CD14-positive monocyte (primary cell): ENCODE results near the gene CDKAL1. TPM values are rescaled to one million over a fixed set of nuclear protein-coding genes. Genes with fewer than 3 reads are reported as not detected.

ENCODE experiments used
- DNase-seq, 3 donors: peaks; one replicate each; pipeline ENCODE4 v3.0.0-alpha.2; 2011 to 2022
- H2AFZ ChIP-seq: 2 replicates; pipeline ENCODE4 v1.6.0; 2012; ENCODE audit warnings: mild to moderate bottlenecking, low read depth, low read length, inconsistent platforms; ENCODE audit not compliant: insufficient read depth, poor library complexity, severe bottlenecking
- H3K27ac ChIP-seq, 2 donors: 1 replicate in 1 of 2; 2 replicates in 1 of 2; pipeline ENCODE4 v1.5.1; 2012 to 2013; ENCODE audit warnings: low read length in 2 of 2, control low read depth in 1 of 2, inconsistent platforms in 1 of 2, low read depth in 1 of 2, mild to moderate bottlenecking in 1 of 2
- H3K27me3 ChIP-seq, 2 donors: one replicate each; pipeline versions ENCODE4 v1.6.0 to v1.6.1; 2011 to 2013; ENCODE audit warnings: low read length in 2 of 2; ENCODE audit not compliant: control insufficient read depth in 2 of 2, insufficient read depth in 2 of 2
- H3K36me3 ChIP-seq, 2 donors: replicated peaks in 1 of 2; 1 replicate in 1 of 2; 2 replicates in 1 of 2; pipeline versions ENCODE4 v1.5.1 to v1.6.1; 2012 to 2013; ENCODE audit warnings: low read length in 2 of 2, control low read depth in 1 of 2, inconsistent platforms in 1 of 2, mild to moderate bottlenecking in 1 of 2; ENCODE audit not compliant: insufficient read depth in 2 of 2, control insufficient read depth in 1 of 2
- H3K4me1 ChIP-seq, 2 donors: 1 replicate in 1 of 2; 2 replicates in 1 of 2; pipeline versions ENCODE4 v1.5.1 to v1.6.1; 2012 to 2013; ENCODE audit warnings: low read length in 2 of 2, control low read depth in 1 of 2, inconsistent platforms in 1 of 2, mild to moderate bottlenecking in 1 of 2, moderate library complexity in 1 of 2; ENCODE audit not compliant: insufficient read depth in 2 of 2, control insufficient read depth in 1 of 2
- H3K4me2 ChIP-seq: replicated peaks from 2 replicates; pipeline ENCODE3; 2012; ENCODE audit warnings: low read length, moderate library complexity, mild to moderate bottlenecking; ENCODE audit not compliant: poor library complexity, severe bottlenecking; ENCODE audit errors: extremely low read depth
- H3K4me3 ChIP-seq, 3 experiments: fragments of 200-600 bp in 1 of 3; sonication (generic) in 1 of 3; replicated peaks in 1 of 3; 1 replicate in 2 of 3; 2 replicates in 1 of 3; pipeline ENCODE4 v1.5.1; 2011 to 2013; ENCODE audit warnings: low read length in 3 of 3, mild to moderate bottlenecking in 3 of 3, control low read depth in 2 of 3, low read depth in 2 of 3, inconsistent platforms in 1 of 3, moderate library complexity in 1 of 3
- H3K79me2 ChIP-seq: 2 replicates; pipeline ENCODE4 v1.6.0; 2012; ENCODE audit warnings: mild to moderate bottlenecking, control low read depth, inconsistent platforms, low read length, moderate library complexity; ENCODE audit not compliant: insufficient read depth
- H3K9ac ChIP-seq: 2 replicates; pipeline ENCODE4 v1.6.0; 2017; ENCODE audit warnings: low read length, mild to moderate bottlenecking; ENCODE audit not compliant: insufficient read depth, poor library complexity, severe bottlenecking
- H3K9me3 ChIP-seq, 2 donors: replicated peaks in 1 of 2; 1 replicate in 1 of 2; 2 replicates in 1 of 2; pipeline versions ENCODE4 v1.5.1 to v1.6.1; 2012 to 2013; ENCODE audit warnings: low read length in 2 of 2, control low read depth in 1 of 2; ENCODE audit not compliant: control insufficient read depth in 1 of 2, insufficient read depth in 1 of 2
- H4K20me1 ChIP-seq: 2 replicates; pipeline ENCODE4 v1.6.0; 2012; ENCODE audit warnings: mild to moderate bottlenecking, low read length, control low read depth, moderate library complexity; ENCODE audit not compliant: insufficient read depth
- H3K27ac Mint-ChIP-seq, 7 donors: one replicate each; pipeline ENCODE4 v1.8.0; 2020; ENCODE audit warnings: mild to moderate bottlenecking in 7 of 7, mixed read lengths in 7 of 7, moderate library complexity in 6 of 7, inconsistent platforms in 2 of 7
- H3K27me3 Mint-ChIP-seq, 3 donors: one replicate each; pipeline ENCODE4 v1.8.0; 2021 to 2022; ENCODE audit warnings: low read depth in 3 of 3, mild to moderate bottlenecking in 3 of 3, mixed read lengths in 3 of 3, moderate library complexity in 3 of 3, inconsistent platforms in 1 of 3
- H3K36me3 Mint-ChIP-seq, 2 donors: one replicate each; pipeline ENCODE4 v1.8.0; 2020; ENCODE audit warnings: mixed read lengths in 2 of 2, inconsistent platforms in 1 of 2, mild to moderate bottlenecking in 1 of 2
- H3K4me1 Mint-ChIP-seq: one replicate; pipeline ENCODE4 v1.8.0; 2020; ENCODE audit warnings: mild to moderate bottlenecking, mixed read lengths
- H3K4me3 Mint-ChIP-seq, 2 donors: one replicate each; pipeline ENCODE4 v1.8.0; 2020; ENCODE audit warnings: mild to moderate bottlenecking in 2 of 2, mixed read lengths in 2 of 2, moderate library complexity in 1 of 2
- H3K9me3 Mint-ChIP-seq, 7 donors: one replicate each; pipeline ENCODE4 v1.8.0; 2020 to 2022; ENCODE audit warnings: mixed read lengths in 7 of 7, mild to moderate bottlenecking in 6 of 7, moderate library complexity in 6 of 7, inconsistent platforms in 2 of 7
- CTCF ChIP-seq: fragments of 200-600 bp; IDR thresholded peaks from one replicate; pipeline ENCODE4 v1.8.0; 2022; ENCODE audit warnings: antibody characterized with exemption, mild to moderate bottlenecking
- WGBS: methylation state at CpG from one replicate; pipeline ENCODE4 v1.1.5; 2013; ENCODE audit warnings: missing lambda C conversion rate; ENCODE audit not compliant: insufficient coverage; 5-methylcytosine and 5-hydroxymethylcytosine counted together
- intact Hi-C, 2 donors: fragments of 100-400 bp; cut with micrococcal nuclease; formaldehyde crosslinking; loops; one replicate each; pipeline versions ENCODE4 v1.15.0 to v1.15.1; 2023
- polyA plus RNA-seq, 3 donors: library from polyadenylated mRNA; depleted of rRNA in 1 of 3; unstranded in 2 of 3; stranded (reverse) in 1 of 3; fragments of 300-500 nt in 2 of 3; fragments of >200 nt in 1 of 3; fragmentation: Illumina TruSeq in 2 of 3; gene quantifications; 1 replicate in 2 of 3; 2 replicates in 1 of 3; pipeline ENCODE4 v1.2.3, GENCODE V29; 2012 to 2021

Gene CDKAL1
- polyA plus RNA-seq, 3 donors = 3.2 to 12.4 (median 8.3) TPM

- Histone ChIP-seq H3K36me3 (no peaks in the 10 kb centered on the region), H3K27me3 (no peaks in the 10 kb centered on the region), H3K4me1 (peaks cover 4 to 12% of the 10 kb centered on the region in 2 donors), H3K9ac (no peak overlapping the region), H3K4me2 (no peak overlapping the region), H2AFZ (no peak overlapping the region), H4K20me1 (no peaks in the 10 kb centered on the region), H3K79me2 (no peaks in the 10 kb centered on the region), H3K4me3 (no peak overlapping the region), H3K9me3 (no peaks in the 10 kb centered on the region), H3K27ac (no peak overlapping the region)
- intact Hi-C loops = no loop called here
- H3K27me3 Mint-ChIP-seq = no peaks in the 10 kb centered on the region
- no peak for DNase-seq
- no peak overlapping the region for H3K27ac Mint-ChIP-seq
- peaks cover 0 to 4% (median 0%) of the 10 kb centered on the region in 7 donors for H3K9me3 Mint-ChIP-seq
- peaks cover 25% of the 10 kb centered on the region for H3K4me1 Mint-ChIP-seq
- H3K36me3 Mint-ChIP-seq = no peaks in the 10 kb centered on the region
- H3K4me3 Mint-ChIP-seq = no peak overlapping the region
- WGBS = 100% methylated on average over 1 of the region's 4 CpGs
- no peak for TF ChIP-seq CTCF
These were observed 655.5 kb downstream of the CDKAL1 start for GRCh38 chr6:21189759-21190158.

- no peaks in the 10 kb centered on the region for H4K20me1 ChIP-seq
- H3K9me3 Mint-ChIP-seq = peaks cover 0 to 4% (median 0%) of the 10 kb centered on the region in 7 donors
- H3K79me2 ChIP-seq = no peaks in the 10 kb centered on the region
- no peaks in the 10 kb centered on the region for H3K27me3 ChIP-seq
- H3K36me3 Mint-ChIP-seq = no peaks in the 10 kb centered on the region
- H3K27ac ChIP-seq = no peak overlapping the region
- H3K4me1 ChIP-seq = peaks cover 4 to 12% of the 10 kb centered on the region in 2 donors
- TF ChIP-seq CTCF = no peak
- no peak overlapping the region for H3K4me3 ChIP-seq
- no peaks in the 10 kb centered on the region for H3K9me3 ChIP-seq
- no peaks in the 10 kb centered on the region for H3K27me3 Mint-ChIP-seq
- DNase-seq = no peak
- no peak overlapping the region for H3K4me2 ChIP-seq
- no peak overlapping the region for H3K4me3 Mint-ChIP-seq
- WGBS = no CpG with 5 or more reads among the region's 2 CpGs
- H3K9ac ChIP-seq = no peak overlapping the region
- intact Hi-C loops = no loop called here
- peaks cover 25% of the 10 kb centered on the region for H3K4me1 Mint-ChIP-seq
- H3K27ac Mint-ChIP-seq = no peak overlapping the region
- H2AFZ ChIP-seq = no peak overlapping the region
- no peaks in the 10 kb centered on the region for H3K36me3 ChIP-seq
These were observed 656.4 kb downstream of the CDKAL1 start for GRCh38 chr6:21190701-21191100.
